Measurements from ENCODE around the gene GABRB2.

- TF ChIP-seq CTCF (IDR thresholded peaks at IDR 0.05 in 8 of 11, conservative IDR thresholded peaks at IDR 0.05 in 3 of 11), result no peak
- no peak for TF ChIP-seq POLR2A (IDR thresholded peaks at IDR 0.05)
These were observed 240.9 kb downstream of the GABRB2 start for GRCh38 chr5:161305601-161306000.

Data from spleen (tissue), 7 donors.